NOMO-1 (cell line): ENCODE results near the gene COL8A1.
"Not testable (repeated sequence)": the region's sequence is repeated elsewhere in the genome, so short reads cannot be mapped to it uniquely, and the experiment has no call there.

Experiments used
- DNase-seq, 2 experiments: peaks; one replicate each; lab custom pipeline; 2025; ENCODE audit not compliant: unreplicated experiment in 2 of 2; lab: John Stamatoyannopoulos, UW

COL8A1 gene

GRCh38 chr3:99834211-99834957 lies 196.0 kb downstream of the COL8A1 start:
- DNase-seq, result no peak

- no peak for DNase-seq
Measured at GRCh38 chr3:99836681-99837080, 198.3 kb downstream of the COL8A1 start.

GRCh38 chr3:99837715-99838114 lies 199.3 kb downstream of the COL8A1 start:
- no peak for DNase-seq

GRCh38 chr3:99838755-99839154 lies 200.4 kb downstream of the COL8A1 start:
- no peak for DNase-seq

GRCh38 chr3:99839613-99840012 lies 201.2 kb downstream of the COL8A1 start:
- no peak for DNase-seq

- not testable (repeated sequence) for DNase-seq
Measured at GRCh38 chr3:99841949-99842348, 203.6 kb downstream of the COL8A1 start.

- peak; percentile 5 to 37 for DNase-seq
Measured at GRCh38 chr3:99842826-99843589, 204.6 kb downstream of the COL8A1 start.

GRCh38 chr3:99843590-99844258 lies 205.3 kb downstream of the COL8A1 start:
- no peak for DNase-seq

- DNase-seq, result peak; percentile 17 to 28
Measured at GRCh38 chr3:99845331-99845730, 206.9 kb downstream of the COL8A1 start.

- DNase-seq, result no peak
Measured at GRCh38 chr3:99845999-99846398, 207.6 kb downstream of the COL8A1 start.

GRCh38 chr3:99846477-99847160 lies 208.2 kb downstream of the COL8A1 start:
- DNase-seq, result peak; percentile 19 to 49

- no peak for DNase-seq
Measured at GRCh38 chr3:99848433-99848832, 210.0 kb downstream of the COL8A1 start.
